Breast epithelium (tissue), 3 donors: ENCODE results near the gene ALPI.

Experiments used
- CTCF ChIP-seq, 3 donors: fragments of 450-650 bp; IDR thresholded peaks; one replicate each; pipeline ENCODE4 v1.5.1; 2016 to 2017; ENCODE audit warnings: antibody characterized with exemption in 3 of 3, mild to moderate bottlenecking in 3 of 3, moderate library complexity in 3 of 3
- POLR2A ChIP-seq: fragments of 450-650 bp; IDR thresholded peaks from one replicate; pipeline ENCODE4 v1.6.1; 2016; ENCODE audit warnings: antibody characterized with exemption, mild to moderate bottlenecking, moderate library complexity

GRCh38 chr2:232412986-232413385 is 43.0 kb upstream of the ALPI start:
- TF ChIP-seq CTCF (IDR thresholded peaks at IDR 0.05) (no peak), POLR2A (no peak)
